Measurements from ENCODE around the gene TBC1D24.
"Not testable (repeated sequence)": the region's sequence is repeated elsewhere in the genome, so short reads cannot be mapped to it uniquely, and the experiment has no call there.

Gene TBC1D24

GRCh38 chr16:2534335-2534734 is 59.4 kb downstream of the TBC1D24 start:
- peaks cover 12% of the 10 kb centered on the region for H3K4me1 ChIP-seq (ENCODE audit: insufficient read depth, low read length)
- H3K36me3 ChIP-seq (ENCODE audit: insufficient read depth, low read length) = peaks cover 12% of the 10 kb centered on the region
- not testable (repeated sequence) for H3K9me3 ChIP-seq (ENCODE audit: low read length); H3K27me3 ChIP-seq (ENCODE audit: control insufficient read depth in 1 of 2, insufficient read depth in 2 of 2, low read length in 2 of 2); H3K27ac ChIP-seq (ENCODE audit: low read depth, low read length); H3K4me3 ChIP-seq (ENCODE audit: low read depth in 1 of 2, low read length in 2 of 2); H3K9ac ChIP-seq (ENCODE audit: low read length)

DNA sequence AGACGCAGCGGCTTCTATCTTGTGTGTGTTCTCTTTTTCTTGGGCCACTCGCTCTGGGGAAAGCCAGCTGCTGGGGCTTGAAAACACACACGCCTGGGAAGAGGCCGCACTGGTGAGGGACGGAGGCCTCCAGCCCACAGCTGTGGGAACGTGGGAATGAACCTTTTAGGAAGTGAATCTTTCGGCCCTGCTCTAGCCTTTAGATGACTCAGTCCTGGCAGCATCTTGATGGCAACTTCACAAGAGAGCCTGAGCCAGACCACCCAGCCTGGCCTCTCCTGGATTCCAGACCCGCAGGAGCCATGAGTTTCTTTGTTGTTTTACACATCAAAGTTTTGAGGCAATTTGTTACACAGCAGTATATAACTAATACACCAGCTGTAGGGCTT is 60.7 kb downstream of the TBC1D24 start:
- Histone ChIP-seq H3K36me3 (ENCODE audit: insufficient read depth, low read length) (no peaks in the 10 kb centered on the region), H3K4me3 (ENCODE audit: low read depth in 1 of 2, low read length in 2 of 2) (no peak overlapping the region), H3K9ac (ENCODE audit: low read length) (no peak overlapping the region), H3K27me3 (ENCODE audit: control insufficient read depth in 1 of 2, insufficient read depth in 2 of 2, low read length in 2 of 2) (no peaks in the 10 kb centered on the region), H3K27ac (ENCODE audit: low read depth, low read length) (no peak overlapping the region), H3K4me1 (ENCODE audit: insufficient read depth, low read length) (peaks cover 24% of the 10 kb centered on the region), H3K9me3 (ENCODE audit: low read length) (no peaks in the 10 kb centered on the region)

- peak within 1 kb of the TSS; percentile 38 to 71 for H3K4me3 ChIP-seq (ENCODE audit: low read depth in 1 of 2, low read length in 2 of 2)
- no peaks in the 10 kb centered on the region for H3K9me3 ChIP-seq (ENCODE audit: low read length)
- H3K27ac ChIP-seq (ENCODE audit: low read depth, low read length) = peak within 1 kb of the TSS; percentile 82
- peak within 1 kb of the TSS; percentile 21 for H3K9ac ChIP-seq (ENCODE audit: low read length)
- peaks cover 24% of the 10 kb centered on the region for H3K4me1 ChIP-seq (ENCODE audit: insufficient read depth, low read length)
- no peaks in the 10 kb centered on the region for H3K27me3 ChIP-seq (ENCODE audit: control insufficient read depth in 1 of 2, insufficient read depth in 2 of 2, low read length in 2 of 2)
- no peaks in the 10 kb centered on the region for H3K36me3 ChIP-seq (ENCODE audit: insufficient read depth, low read length)
Observed at GRCh38 chr16:2537451-2538379, 62.8 kb downstream of the TBC1D24 start, which contains the start of gene PDPK1. Gene PDPK1 (plus strand): TSS chr16:2538021. CDS start chr16:2538113, 92 bp downstream.

DNA sequence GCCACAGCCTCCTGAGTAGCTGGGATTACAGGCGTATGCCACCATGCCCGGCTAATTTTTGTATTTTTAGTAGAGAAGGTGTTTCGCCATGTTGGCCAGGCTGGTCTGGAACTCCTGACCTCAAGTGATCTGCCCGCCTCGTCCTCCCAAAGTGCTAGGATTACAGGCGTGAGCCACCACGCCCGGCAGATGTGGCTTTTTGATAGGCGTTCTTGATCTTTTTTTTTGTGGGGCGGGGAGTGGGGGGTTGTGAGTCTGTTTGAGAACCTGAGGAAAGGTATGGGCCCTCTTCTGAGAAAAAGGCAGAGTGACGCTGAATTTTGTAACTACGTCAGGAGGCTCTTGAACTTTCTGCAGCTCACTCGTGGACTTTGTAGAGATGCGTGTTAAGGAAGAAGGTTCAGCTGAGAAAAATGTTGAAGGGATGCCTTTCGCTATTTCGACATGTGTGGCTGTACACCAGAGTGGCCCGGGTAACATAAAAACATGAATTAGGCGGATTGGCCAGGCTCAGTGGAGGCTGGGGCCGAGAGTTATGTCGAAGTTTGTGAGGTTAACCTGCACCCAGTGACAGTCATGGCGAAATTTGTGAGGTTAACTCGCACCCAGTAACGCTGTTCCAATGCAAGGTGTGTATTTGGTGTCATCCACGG is 64.4 kb downstream of the TBC1D24 start:
- H3K36me3 ChIP-seq (ENCODE audit: insufficient read depth, low read length); H3K27ac ChIP-seq (ENCODE audit: low read depth, low read length); H3K9ac ChIP-seq (ENCODE audit: low read length); H3K27me3 ChIP-seq (ENCODE audit: control insufficient read depth in 1 of 2, insufficient read depth in 2 of 2, low read length in 2 of 2); H3K9me3 ChIP-seq (ENCODE audit: low read length): not testable (repeated sequence)
- Histone ChIP-seq H3K4me3 (ENCODE audit: low read depth in 1 of 2, low read length in 2 of 2) (peak overlapping the region in 1 of 2 donors; percentile 63), H3K4me1 (ENCODE audit: insufficient read depth, low read length) (peaks cover 24% of the 10 kb centered on the region)

DNA sequence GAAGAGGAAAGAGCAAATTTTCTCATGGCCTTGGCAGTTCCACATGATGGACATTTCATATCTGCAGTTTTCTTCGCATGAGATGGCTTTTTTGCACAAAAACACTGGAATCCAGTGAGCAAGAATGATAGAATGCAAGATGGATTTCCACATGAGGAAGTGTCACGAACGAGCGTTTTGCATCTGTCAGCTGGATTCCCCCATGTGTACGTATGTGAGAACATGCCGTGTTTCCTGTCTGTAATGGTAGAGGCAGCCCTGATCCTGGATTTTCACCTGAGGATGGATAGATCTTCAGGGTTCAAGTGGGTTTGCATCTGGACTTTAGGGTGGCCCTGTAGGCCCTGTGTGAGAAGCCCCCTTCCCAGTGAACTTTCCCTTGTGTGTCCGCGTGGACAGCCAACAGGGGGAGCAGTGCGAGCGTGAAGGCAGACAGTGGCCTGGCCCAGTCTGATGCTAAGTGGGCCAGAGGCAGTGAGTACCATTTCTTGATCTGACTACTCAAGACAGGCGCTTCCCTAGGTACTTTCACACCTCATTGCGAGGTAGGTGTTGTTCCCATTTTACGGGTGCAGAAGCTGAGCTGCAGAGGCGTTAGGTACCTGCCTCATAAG is 65.0 kb downstream of the TBC1D24 start:
- not testable (repeated sequence) for H3K4me3 ChIP-seq (ENCODE audit: low read depth in 1 of 2, low read length in 2 of 2); H3K9ac ChIP-seq (ENCODE audit: low read length); H3K27ac ChIP-seq (ENCODE audit: low read depth, low read length); H3K9me3 ChIP-seq (ENCODE audit: low read length); H3K36me3 ChIP-seq (ENCODE audit: insufficient read depth, low read length); H3K27me3 ChIP-seq (ENCODE audit: control insufficient read depth in 1 of 2, insufficient read depth in 2 of 2, low read length in 2 of 2)
- H3K4me1 ChIP-seq (ENCODE audit: insufficient read depth, low read length) = peaks cover 24% of the 10 kb centered on the region

GRCh38 chr16:2540912-2541311 is 66.0 kb downstream of the TBC1D24 start:
- H3K9me3 ChIP-seq (ENCODE audit: low read length); H3K36me3 ChIP-seq (ENCODE audit: insufficient read depth, low read length); H3K27me3 ChIP-seq (ENCODE audit: control insufficient read depth in 1 of 2, insufficient read depth in 2 of 2, low read length in 2 of 2); H3K27ac ChIP-seq (ENCODE audit: low read depth, low read length); H3K4me3 ChIP-seq (ENCODE audit: low read depth in 1 of 2, low read length in 2 of 2); H3K9ac ChIP-seq (ENCODE audit: low read length): not testable (repeated sequence)
- H3K4me1 ChIP-seq (ENCODE audit: insufficient read depth, low read length) = peaks cover 24% of the 10 kb centered on the region

GRCh38 chr16:2541409-2541808 is 66.5 kb downstream of the TBC1D24 start:
- H3K4me3 ChIP-seq (ENCODE audit: low read depth in 1 of 2, low read length in 2 of 2); H3K9me3 ChIP-seq (ENCODE audit: low read length); H3K27me3 ChIP-seq (ENCODE audit: control insufficient read depth in 1 of 2, insufficient read depth in 2 of 2, low read length in 2 of 2); H3K27ac ChIP-seq (ENCODE audit: low read depth, low read length); H3K36me3 ChIP-seq (ENCODE audit: insufficient read depth, low read length); H3K9ac ChIP-seq (ENCODE audit: low read length): not testable (repeated sequence)
- H3K4me1 ChIP-seq (ENCODE audit: insufficient read depth, low read length) = peaks cover 24% of the 10 kb centered on the region

GRCh38 chr16:2543771-2544170 is 68.8 kb downstream of the TBC1D24 start:
- not testable (repeated sequence) for H3K36me3 ChIP-seq (ENCODE audit: insufficient read depth, low read length); H3K9ac ChIP-seq (ENCODE audit: low read length); H3K27ac ChIP-seq (ENCODE audit: low read depth, low read length); H3K27me3 ChIP-seq (ENCODE audit: control insufficient read depth in 1 of 2, insufficient read depth in 2 of 2, low read length in 2 of 2); H3K4me3 ChIP-seq (ENCODE audit: low read depth in 1 of 2, low read length in 2 of 2); H3K9me3 ChIP-seq (ENCODE audit: low read length)
- H3K4me1 ChIP-seq (ENCODE audit: insufficient read depth, low read length) = peaks cover 21% of the 10 kb centered on the region

DNA sequence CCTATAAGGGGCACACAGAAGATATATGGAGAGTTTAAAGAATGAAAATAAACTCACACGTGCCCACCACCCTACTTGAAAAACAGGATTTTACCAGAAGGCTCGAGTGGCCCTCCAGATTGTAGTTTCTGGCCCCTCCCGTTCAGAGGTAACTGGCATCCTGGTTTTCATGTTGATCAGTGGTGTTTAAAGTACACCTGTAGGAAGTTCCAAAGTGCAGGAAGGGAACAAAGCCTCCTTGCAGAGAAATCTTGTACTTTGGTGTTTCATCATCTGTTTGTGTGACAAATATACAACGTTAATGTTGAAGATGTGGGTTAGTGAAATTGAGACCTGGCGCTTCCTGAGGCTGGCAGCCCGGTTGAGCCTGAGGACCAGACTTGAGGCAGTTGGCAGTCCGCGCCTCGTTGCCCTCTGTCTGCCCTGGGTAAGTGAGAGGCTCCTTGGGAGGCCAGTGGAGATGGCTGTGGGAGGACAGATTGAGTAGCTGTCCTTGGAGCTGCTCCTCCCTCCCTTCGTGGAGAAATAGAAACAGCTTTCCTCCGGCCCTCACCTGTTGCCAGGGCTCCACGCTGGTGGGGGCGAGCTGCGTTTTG is 75.5 kb downstream of the TBC1D24 start:
- H3K9me3 ChIP-seq (ENCODE audit: low read length); H3K9ac ChIP-seq (ENCODE audit: low read length); H3K27me3 ChIP-seq (ENCODE audit: control insufficient read depth in 1 of 2, insufficient read depth in 2 of 2, low read length in 2 of 2); H3K4me1 ChIP-seq (ENCODE audit: insufficient read depth, low read length); H3K27ac ChIP-seq (ENCODE audit: low read depth, low read length); H3K4me3 ChIP-seq (ENCODE audit: low read depth in 1 of 2, low read length in 2 of 2); H3K36me3 ChIP-seq (ENCODE audit: insufficient read depth, low read length): not testable (repeated sequence)

- H3K9ac ChIP-seq (ENCODE audit: low read length); H3K9me3 ChIP-seq (ENCODE audit: low read length); H3K27ac ChIP-seq (ENCODE audit: low read depth, low read length); H3K4me1 ChIP-seq (ENCODE audit: insufficient read depth, low read length); H3K4me3 ChIP-seq (ENCODE audit: low read depth in 1 of 2, low read length in 2 of 2); H3K36me3 ChIP-seq (ENCODE audit: insufficient read depth, low read length); H3K27me3 ChIP-seq (ENCODE audit: control insufficient read depth in 1 of 2, insufficient read depth in 2 of 2, low read length in 2 of 2): not testable (repeated sequence)
Observed at GRCh38 chr16:2551420-2551889, 76.5 kb downstream of the TBC1D24 start.

GRCh38 chr16:2554709-2555425 is 79.9 kb downstream of the TBC1D24 start:
- H3K9me3 ChIP-seq (ENCODE audit: low read length); H3K27me3 ChIP-seq (ENCODE audit: control insufficient read depth in 1 of 2, insufficient read depth in 2 of 2, low read length in 2 of 2); H3K9ac ChIP-seq (ENCODE audit: low read length); H3K27ac ChIP-seq (ENCODE audit: low read depth, low read length); H3K4me3 ChIP-seq (ENCODE audit: low read depth in 1 of 2, low read length in 2 of 2); H3K36me3 ChIP-seq (ENCODE audit: insufficient read depth, low read length); H3K4me1 ChIP-seq (ENCODE audit: insufficient read depth, low read length): not testable (repeated sequence)

Data from muscle layer of colon (tissue), 2 donors.